ENCODE results near the gene CYP4A11. TPM values are rescaled to one million over a fixed set of nuclear protein-coding genes. Genes with fewer than 3 reads are reported as not detected.

CYP4A11 gene
- total and polyA plus RNA-seq, 2 experiments from 2014 or later, result not detected

DNA sequence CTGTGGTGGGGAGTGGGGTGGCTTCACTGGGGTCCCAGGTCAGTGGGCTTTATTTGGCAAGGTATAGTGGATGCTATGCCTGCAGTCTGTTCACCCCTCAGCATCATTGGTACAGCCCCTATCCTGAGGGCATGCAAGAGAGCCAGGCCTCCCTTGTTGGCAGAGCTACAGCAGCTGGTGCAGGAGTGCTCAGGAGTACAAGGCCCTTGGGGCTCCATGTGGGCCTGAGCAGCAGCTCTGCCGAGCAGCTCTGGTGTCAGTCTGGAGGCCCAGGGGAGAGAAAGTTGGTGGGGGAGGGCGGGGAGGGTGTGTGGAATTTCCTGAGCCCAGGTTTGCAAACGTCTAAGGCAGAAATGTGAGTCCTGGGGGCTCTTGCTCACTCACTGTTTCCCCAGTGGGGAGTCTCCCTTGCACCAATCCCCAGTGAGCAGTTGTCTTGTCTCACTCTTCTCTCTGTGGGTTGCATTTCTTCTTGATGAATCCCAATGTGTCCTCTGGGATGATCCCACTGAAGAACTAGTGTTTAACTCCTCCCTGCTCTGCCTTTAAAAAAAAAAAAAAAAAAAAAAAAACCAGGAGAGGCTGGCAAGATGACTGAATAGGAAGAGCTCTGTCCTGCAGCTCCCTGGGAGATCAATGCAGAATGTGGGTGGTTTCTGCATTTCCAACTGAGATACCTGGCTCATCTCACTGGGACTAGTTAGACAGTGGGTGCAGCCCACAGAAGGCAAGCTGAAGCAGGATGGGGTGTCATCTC, 42.7 kb upstream of the CYP4A11 start (continued):
- TF ChIP-seq, protein P1, sequence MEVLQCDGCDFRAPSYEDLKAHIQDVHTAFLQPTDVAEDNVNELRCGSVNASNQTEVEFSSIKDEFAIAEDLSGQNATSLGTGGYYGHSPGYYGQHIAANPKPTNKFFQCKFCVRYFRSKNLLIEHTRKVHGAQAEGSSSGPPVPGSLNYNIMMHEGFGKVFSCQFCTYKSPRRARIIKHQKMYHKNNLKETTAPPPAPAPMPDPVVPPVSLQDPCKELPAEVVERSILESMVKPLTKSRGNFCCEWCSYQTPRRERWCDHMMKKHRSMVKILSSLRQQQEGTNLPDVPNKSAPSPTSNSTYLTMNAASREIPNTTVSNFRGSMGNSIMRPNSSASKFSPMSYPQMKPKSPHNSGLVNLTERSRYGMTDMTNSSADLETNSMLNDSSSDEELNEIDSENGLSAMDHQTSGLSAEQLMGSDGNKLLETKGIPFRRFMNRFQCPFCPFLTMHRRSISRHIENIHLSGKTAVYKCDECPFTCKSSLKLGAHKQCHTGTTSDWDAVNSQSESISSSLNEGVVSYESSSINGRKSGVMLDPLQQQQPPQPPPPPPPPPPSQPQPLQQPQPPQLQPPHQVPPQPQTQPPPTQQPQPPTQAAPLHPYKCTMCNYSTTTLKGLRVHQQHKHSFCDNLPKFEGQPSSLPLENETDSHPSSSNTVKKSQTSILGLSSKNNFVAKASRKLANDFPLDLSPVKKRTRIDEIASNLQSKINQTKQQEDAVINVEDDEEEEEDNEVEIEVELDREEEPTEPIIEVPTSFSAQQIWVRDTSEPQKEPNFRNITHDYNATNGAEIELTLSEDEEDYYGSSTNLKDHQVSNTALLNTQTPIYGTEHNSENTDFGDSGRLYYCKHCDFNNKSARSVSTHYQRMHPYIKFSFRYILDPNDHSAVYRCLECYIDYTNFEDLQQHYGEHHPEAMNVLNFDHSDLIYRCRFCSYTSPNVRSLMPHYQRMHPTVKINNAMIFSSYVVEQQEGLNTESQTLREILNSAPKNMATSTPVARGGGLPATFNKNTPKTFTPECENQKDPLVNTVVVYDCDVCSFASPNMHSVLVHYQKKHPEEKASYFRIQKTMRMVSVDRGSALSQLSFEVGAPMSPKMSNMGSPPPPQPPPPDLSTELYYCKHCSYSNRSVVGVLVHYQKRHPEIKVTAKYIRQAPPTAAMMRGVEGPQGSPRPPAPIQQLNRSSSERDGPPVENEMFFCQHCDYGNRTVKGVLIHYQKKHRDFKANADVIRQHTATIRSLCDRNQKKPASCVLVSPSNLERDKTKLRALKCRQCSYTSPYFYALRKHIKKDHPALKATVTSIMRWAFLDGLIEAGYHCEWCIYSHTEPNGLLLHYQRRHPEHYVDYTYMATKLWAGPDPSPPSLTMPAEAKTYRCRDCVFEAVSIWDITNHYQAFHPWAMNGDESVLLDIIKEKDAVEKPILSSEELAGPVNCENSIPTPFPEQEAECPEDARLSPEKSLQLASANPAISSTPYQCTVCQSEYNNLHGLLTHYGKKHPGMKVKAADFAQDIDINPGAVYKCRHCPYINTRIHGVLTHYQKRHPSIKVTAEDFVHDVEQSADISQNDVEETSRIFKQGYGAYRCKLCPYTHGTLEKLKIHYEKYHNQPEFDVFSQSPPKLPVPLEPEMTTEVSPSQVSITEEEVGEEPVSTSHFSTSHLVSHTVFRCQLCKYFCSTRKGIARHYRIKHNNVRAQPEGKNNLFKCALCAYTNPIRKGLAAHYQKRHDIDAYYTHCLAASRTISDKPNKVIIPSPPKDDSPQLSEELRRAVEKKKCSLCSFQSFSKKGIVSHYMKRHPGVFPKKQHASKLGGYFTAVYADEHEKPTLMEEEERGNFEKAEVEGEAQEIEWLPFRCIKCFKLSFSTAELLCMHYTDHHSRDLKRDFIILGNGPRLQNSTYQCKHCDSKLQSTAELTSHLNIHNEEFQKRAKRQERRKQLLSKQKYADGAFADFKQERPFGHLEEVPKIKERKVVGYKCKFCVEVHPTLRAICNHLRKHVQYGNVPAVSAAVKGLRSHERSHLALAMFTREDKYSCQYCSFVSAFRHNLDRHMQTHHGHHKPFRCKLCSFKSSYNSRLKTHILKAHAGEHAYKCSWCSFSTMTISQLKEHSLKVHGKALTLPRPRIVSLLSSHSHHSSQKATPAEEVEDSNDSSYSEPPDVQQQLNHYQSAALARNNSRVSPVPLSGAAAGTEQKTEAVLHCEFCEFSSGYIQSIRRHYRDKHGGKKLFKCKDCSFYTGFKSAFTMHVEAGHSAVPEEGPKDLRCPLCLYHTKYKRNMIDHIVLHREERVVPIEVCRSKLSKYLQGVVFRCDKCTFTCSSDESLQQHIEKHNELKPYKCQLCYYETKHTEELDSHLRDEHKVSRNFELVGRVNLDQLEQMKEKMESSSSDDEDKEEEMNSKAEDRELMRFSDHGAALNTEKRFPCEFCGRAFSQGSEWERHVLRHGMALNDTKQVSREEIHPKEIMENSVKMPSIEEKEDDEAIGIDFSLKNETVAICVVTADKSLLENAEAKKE (CRISPR knock-in tag; IDR thresholded peaks at IDR 0.05), result no peak
- TF ChIP-seq, protein P2, sequence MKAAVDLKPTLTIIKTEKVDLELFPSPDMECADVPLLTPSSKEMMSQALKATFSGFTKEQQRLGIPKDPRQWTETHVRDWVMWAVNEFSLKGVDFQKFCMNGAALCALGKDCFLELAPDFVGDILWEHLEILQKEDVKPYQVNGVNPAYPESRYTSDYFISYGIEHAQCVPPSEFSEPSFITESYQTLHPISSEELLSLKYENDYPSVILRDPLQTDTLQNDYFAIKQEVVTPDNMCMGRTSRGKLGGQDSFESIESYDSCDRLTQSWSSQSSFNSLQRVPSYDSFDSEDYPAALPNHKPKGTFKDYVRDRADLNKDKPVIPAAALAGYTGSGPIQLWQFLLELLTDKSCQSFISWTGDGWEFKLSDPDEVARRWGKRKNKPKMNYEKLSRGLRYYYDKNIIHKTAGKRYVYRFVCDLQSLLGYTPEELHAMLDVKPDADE (IDR thresholded peaks at IDR 0.05), result no peak

DNA sequence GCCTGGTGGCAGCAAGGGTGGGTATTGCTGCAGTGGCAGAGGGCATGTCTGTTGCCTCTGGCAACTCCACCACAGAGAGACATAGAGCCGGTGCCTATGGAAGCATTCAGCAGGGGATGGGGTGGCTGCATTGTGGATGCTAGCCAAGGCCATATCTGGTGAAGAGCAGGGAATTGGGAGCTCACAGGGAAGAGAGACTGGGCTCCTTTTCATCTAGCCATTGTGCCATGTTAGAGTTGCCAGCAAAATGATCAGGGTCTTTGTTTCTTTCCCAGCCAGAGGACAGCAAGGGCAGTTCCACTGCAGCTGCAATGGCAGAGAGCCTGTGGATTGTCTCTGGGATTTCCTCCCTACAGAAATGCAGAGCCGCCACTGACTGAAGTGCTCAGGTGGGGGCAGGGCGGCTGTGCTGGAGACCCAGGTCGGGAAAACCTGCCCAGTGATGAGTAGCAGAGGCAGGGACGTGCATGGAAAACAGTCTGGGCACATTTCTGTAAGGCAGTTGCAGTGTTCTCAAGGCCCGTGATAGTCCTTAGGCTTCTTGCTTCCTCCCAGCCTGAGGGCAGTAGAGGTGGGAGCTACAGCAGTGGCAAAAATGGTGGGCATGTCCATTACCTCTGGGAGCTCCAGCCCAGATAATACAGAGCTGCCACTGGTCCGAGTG, 42.0 kb upstream of the CYP4A11 start:
- Mint-ChIP-seq H3K9me3 (peaks cover 24% of the 10 kb centered on the region; the same call in 2 of the 3 replicates), H3K27me3 (ENCODE audit: insufficient read depth, low read depth, poor library complexity) (peaks cover 7% of the 10 kb centered on the region), H3K27ac (peak overlapping the region; percentile 79), H3K4me1 (peaks cover 23% of the 10 kb centered on the region), H3K36me3 (ENCODE audit: low read depth) (peaks cover 2% of the 10 kb centered on the region; the same call in 1 of the 3 replicates), H3K4me3 (peak overlapping the region; percentile 23; the same call in 1 of the 3 replicates)
- no peaks in the 10 kb centered on the region for H3K36me3 ChIP-seq (ENCODE audit: insufficient read depth)
- no peaks in the 10 kb centered on the region for H3K9me2 ChIP-seq (ENCODE audit: insufficient read depth)
- DNase-seq (ENCODE audit: low spot score) (peak; percentile 50), ATAC-seq (peak; percentile 81)
- no peaks in the 10 kb centered on the region for H3K27me3 ChIP-seq (ENCODE audit: insufficient read depth)
- peak overlapping the region; percentile 98 for H2AFZ ChIP-seq
- no peaks in the 10 kb centered on the region for H3K79me2 ChIP-seq (replicated peaks; ENCODE audit: insufficient read depth)
- peak overlapping the region; percentile 25; the same call in 1 of the 2 replicates for H3K4me3 ChIP-seq
- H4K20me1 ChIP-seq (replicated peaks; ENCODE audit: insufficient read depth), result no peaks in the 10 kb centered on the region
- H3F3A ChIP-seq (replicated peaks; ENCODE audit: low read depth), result no peaks in the 10 kb centered on the region
- no peak for TF ChIP-seq EZH2 (IDR thresholded peaks at IDR 0.05; ENCODE audit: low read depth, unreplicated experiment)
- peaks cover 20% of the 10 kb centered on the region for H3K4me1 ChIP-seq (ENCODE audit: insufficient read depth)
- H3K4me2 ChIP-seq, result peak overlapping the region; percentile 72
- H3K27ac ChIP-seq (ENCODE audit: low read depth), result no peak overlapping the region

All from GM23338 (cell line).